Stimulated activated CD8-positive, alpha-beta memory T cell treated with anti-CD3 and anti-CD28 coated beads, Interleukin-7, amount 100 ng/mL, for 48 hours (primary cell): ENCODE data around the gene BCL11B.

ENCODE experiments used
- DNase-seq, 2 donors: peaks; one replicate each; pipeline ENCODE4 v3.0.0-alpha.2; 2020; ENCODE audit warnings: low read depth in 1 of 2; ENCODE audit errors: extremely low read depth in 1 of 2

Gene BCL11B

GRCh38 chr14:99123208-99123870, 148.7 kb downstream of the BCL11B start:
- DNase-seq: no peak

GRCh38 chr14:99122521-99123125, 149.4 kb downstream of the BCL11B start:
- no peak for DNase-seq

- no peak for DNase-seq
Observed at GRCh38 chr14:99121319-99121875, 150.6 kb downstream of the BCL11B start.

- no peak for DNase-seq
Observed at GRCh38 chr14:99120526-99121318, 151.3 kb downstream of the BCL11B start.

GRCh38 chr14:99119554-99120525, 152.2 kb downstream of the BCL11B start:
- no peak for DNase-seq
